Activated CD4-positive, alpha-beta T cell treated with anti-CD3 and anti-CD28 coated beads for 36 hours (primary cell): ENCODE results near the gene KCNE5. TPM values are rescaled to one million over a fixed set of nuclear protein-coding genes. Genes with fewer than 3 reads are reported as not detected.
"Not testable (repeated sequence)": the region's sequence is repeated elsewhere in the genome, so short reads cannot be mapped to it uniquely, and the experiment has no call there.

ENCODE experiments used
- ATAC-seq: fragments of 200-7000 bp; cut with Tn5 transposase; one replicate; pipeline ENCODE4 v1.10.0; 2021; ENCODE audit warnings: mild to moderate bottlenecking, moderate library complexity
- CTCF ChIA-PET: fragments of 350-600 bp; sonication (Branson Sonifier 250); formaldehyde crosslinking; loops from one replicate; lab custom pipeline; 2021; ENCODE audit warnings: antibody characterized with exemption; lab: Charles Lee
- POLR2A ChIA-PET: fragments of 350-600 bp; sonication (Branson Sonifier 250); formaldehyde crosslinking; loops from one replicate; lab custom pipeline; 2021; ENCODE audit warnings: antibody characterized with exemption, inconsistent platforms; lab: Charles Lee
- DNase-seq: peaks from one replicate; pipeline ENCODE4 v3.0.0-alpha.2; 2020
- H3K27ac Mint-ChIP-seq: one replicate; pipeline ENCODE4 v1.8.0; 2021; ENCODE audit warnings: mixed read lengths
- H3K27me3 Mint-ChIP-seq: one replicate; pipeline ENCODE4 v1.8.0; 2021; ENCODE audit warnings: mixed read lengths
- H3K36me3 Mint-ChIP-seq: one replicate; pipeline ENCODE4 v1.8.0; 2021; ENCODE audit warnings: low read depth, mixed read lengths
- H3K4me1 Mint-ChIP-seq: one replicate; pipeline ENCODE4 v1.8.0; 2021; ENCODE audit warnings: mixed read lengths
- H3K4me3 Mint-ChIP-seq: one replicate; pipeline ENCODE4 v1.8.0; 2021; ENCODE audit warnings: mild to moderate bottlenecking, moderate library complexity, mixed read lengths
- H3K9me3 Mint-ChIP-seq: one replicate; pipeline ENCODE4 v1.8.0; 2021; ENCODE audit warnings: low read depth, mixed read lengths
- intact Hi-C, 2 experiments: fragments of 100-400 bp; cut with DNase I in 1 of 2; cut with micrococcal nuclease in 1 of 2; formaldehyde crosslinking; loops; one replicate each; pipeline versions ENCODE4 v1.14.2 to v1.15.1; 2022 to 2024; cut with DNase I, micrococcal nuclease
- total RNA-seq, 2 experiments: library from RNA; stranded (reverse); gene quantifications; one replicate each; pipeline ENCODE4 v1.2.3, GENCODE V29; 2021

Gene KCNE5
- total RNA-seq, 2 experiments from 2014 or later = 0.21 to 0.35 TPM

- POLR2A ChIA-PET = no interaction called here
- Mint-ChIP-seq H3K36me3 (peaks cover 13% of the 10 kb centered on the region), H3K4me1 (peaks cover 5% of the 10 kb centered on the region), H3K27ac (no peak overlapping the region), H3K9me3 (no peaks in the 10 kb centered on the region), H3K27me3 (no peaks in the 10 kb centered on the region), H3K4me3 (no peak overlapping the region)
- no peak for ATAC-seq
- intact Hi-C loops = no loop called here
- no peak for DNase-seq
- CTCF ChIA-PET = interaction anchor here (0.8 to 1.5 kb wide), 2 partner anchors 10 to 1444 kb away, joined by 3 to 4 read pairs; no protein-coding TSS in a partner anchor
Measured at GRCh38 chrX:109643687-109644086, 18.7 kb upstream of the KCNE5 start.

DNA sequence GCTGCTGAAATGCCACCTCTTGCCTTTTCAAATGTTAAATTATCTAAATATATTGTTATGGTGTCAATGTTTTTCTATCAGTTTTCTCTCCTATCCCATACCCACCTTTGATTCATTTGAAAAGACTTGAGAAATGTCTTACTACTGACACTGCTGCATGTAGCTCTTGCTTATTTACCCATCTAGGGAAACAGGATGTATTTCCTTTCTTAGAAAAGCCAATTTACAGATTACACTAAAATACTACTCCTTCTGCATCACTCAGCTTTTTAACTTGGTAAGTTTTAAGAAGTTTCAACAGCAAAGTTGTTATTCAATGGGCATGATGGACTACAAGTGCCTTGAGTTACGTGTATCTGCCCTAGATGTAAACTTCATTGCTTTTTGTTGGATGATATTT is 13.2 kb upstream of the KCNE5 start:
- CTCF ChIA-PET = interaction anchor here (1.7 kb wide), 1 partner anchor 219 kb away, joined by 6 read pairs; no protein-coding TSS in a partner anchor
- intact Hi-C loops = loop anchor here in 1 of 2 experiments (5.0 kb wide), 1 partner anchor 101 kb away; the partner anchor contains the start of gene NXT2
- POLR2A ChIA-PET = no interaction called here

GRCh38 chrX:109637477-109637876 is 12.5 kb upstream of the KCNE5 start:
- CTCF ChIA-PET, H3K27me3 Mint-ChIP-seq, H3K4me3 Mint-ChIP-seq, H3K36me3 Mint-ChIP-seq, ATAC-seq, H3K27ac Mint-ChIP-seq, H3K4me1 Mint-ChIP-seq, DNase-seq, POLR2A ChIA-PET, H3K9me3 Mint-ChIP-seq: not testable (repeated sequence)
- intact Hi-C loops = loop anchor here in 1 of 2 experiments (5.0 kb wide), 1 partner anchor 100 kb away; the partner anchor contains the start of gene NXT2

More for the DNA sequence above, 13.2 kb upstream of the KCNE5 start:
- no peaks in the 10 kb centered on the region for H3K9me3 Mint-ChIP-seq
- no peak for ATAC-seq
- peaks cover 9% of the 10 kb centered on the region for H3K36me3 Mint-ChIP-seq
- DNase-seq = no peak
- no peak overlapping the region for H3K27ac Mint-ChIP-seq
- H3K4me1 Mint-ChIP-seq = no peaks in the 10 kb centered on the region
- H3K27me3 Mint-ChIP-seq = no peaks in the 10 kb centered on the region
- no peak overlapping the region for H3K4me3 Mint-ChIP-seq

DNA sequence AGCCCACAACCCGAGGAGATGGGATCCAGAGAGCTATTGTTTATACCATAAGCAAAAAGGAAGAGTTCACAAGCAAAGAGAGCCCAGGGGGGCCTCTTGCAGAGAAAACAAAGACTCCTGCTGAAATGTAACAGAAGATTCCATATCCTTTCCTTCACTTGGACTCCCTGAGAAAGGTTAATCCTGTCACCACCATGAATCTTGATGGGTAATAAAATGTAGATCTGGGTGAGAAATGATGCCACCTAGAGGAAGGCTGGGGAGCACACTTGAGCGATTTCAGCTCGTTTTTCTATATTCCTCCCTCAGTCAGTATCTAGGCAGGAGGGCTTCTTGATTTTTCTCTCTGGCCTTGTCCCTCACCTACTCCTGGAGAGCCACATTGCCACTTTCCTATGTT is 10.2 kb upstream of the KCNE5 start:
- intact Hi-C loops = loop anchor here in 1 of 2 experiments (1.0 to 5.0 kb wide), 2 partner anchors 98 to 150 kb away; partner anchors contain the start of gene NXT2
- ChIA-PET CTCF (interaction anchor here (0.6 to 5.1 kb wide), 10 partner anchors 12 to 256 kb away, joined by 3 to 23 read pairs (median 3); no protein-coding TSS in a partner anchor), POLR2A (no interaction called here)
- ATAC-seq (no peak), DNase-seq (peak; percentile 6)
- no peak overlapping the region for H3K27ac Mint-ChIP-seq
- H3K9me3 Mint-ChIP-seq = no peaks in the 10 kb centered on the region
- no peaks in the 10 kb centered on the region for H3K27me3 Mint-ChIP-seq
- peaks cover 7% of the 10 kb centered on the region for H3K36me3 Mint-ChIP-seq
- H3K4me3 Mint-ChIP-seq = no peak overlapping the region
- H3K4me1 Mint-ChIP-seq = no peaks in the 10 kb centered on the region

- CTCF ChIA-PET = interaction anchor here (0.6 to 5.1 kb wide), 3 partner anchors 123 to 238 kb away, joined by 3 to 23 read pairs (median 3); no protein-coding TSS in a partner anchor
- Mint-ChIP-seq H3K4me1 (no peaks in the 10 kb centered on the region), H3K36me3 (no peaks in the 10 kb centered on the region), H3K4me3 (no peak overlapping the region), H3K9me3 (no peaks in the 10 kb centered on the region), H3K27me3 (no peaks in the 10 kb centered on the region), H3K27ac (no peak overlapping the region)
- DNase-seq = no peak
- POLR2A ChIA-PET = no interaction called here
- ATAC-seq = no peak
- intact Hi-C loops = loop anchor here in 1 of 2 experiments (5.0 kb wide), 1 partner anchor 146 kb away; no protein-coding TSS in a partner anchor
Measured at GRCh38 chrX:109632906-109633504, 8.0 kb upstream of the KCNE5 start.

DNA sequence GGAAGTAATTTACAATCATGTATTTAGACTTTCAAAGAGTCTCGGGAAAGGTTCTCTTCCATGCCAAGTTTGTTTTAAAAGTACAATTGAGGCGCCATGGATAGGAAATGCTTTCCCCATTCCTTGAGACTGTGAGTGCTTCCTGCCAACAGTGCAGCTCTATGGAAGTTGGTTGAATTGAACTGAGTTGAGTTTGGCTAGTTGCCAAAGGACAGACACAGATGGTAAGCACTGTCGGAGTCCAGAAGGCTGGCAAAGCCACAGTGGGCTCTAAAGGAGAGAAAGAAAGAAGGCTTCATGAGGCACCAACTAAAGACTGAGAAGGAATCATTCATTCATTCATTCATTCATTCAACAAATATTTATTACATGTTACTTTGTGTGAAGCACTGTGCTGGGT is 4.3 kb upstream of the KCNE5 start:
- CTCF ChIA-PET = no interaction called here
- Mint-ChIP-seq H3K27me3 (no peaks in the 10 kb centered on the region), H3K36me3 (no peaks in the 10 kb centered on the region), H3K4me3 (no peak overlapping the region), H3K9me3 (no peaks in the 10 kb centered on the region), H3K27ac (no peak overlapping the region), H3K4me1 (no peaks in the 10 kb centered on the region)
- POLR2A ChIA-PET = no interaction called here
- DNase-seq (no peak), ATAC-seq (no peak)
- intact Hi-C loops = loop anchor here in 1 of 2 experiments (10.0 kb wide), 1 partner anchor 255 kb away; no protein-coding TSS in a partner anchor

- Mint-ChIP-seq H3K36me3 (no peaks in the 10 kb centered on the region), H3K27me3 (no peaks in the 10 kb centered on the region), H3K4me1 (no peaks in the 10 kb centered on the region), H3K27ac (no peak overlapping the region), H3K4me3 (no peak overlapping the region), H3K9me3 (no peaks in the 10 kb centered on the region)
- no peak for DNase-seq
- CTCF ChIA-PET = interaction anchor here (1.1 kb wide), 1 partner anchor 140 kb away, joined by 3 read pairs; no protein-coding TSS in a partner anchor
- intact Hi-C loops = loop anchor here in 1 of 2 experiments (10.0 kb wide), 1 partner anchor 258 kb away; no protein-coding TSS in a partner anchor
- no peak for ATAC-seq
- POLR2A ChIA-PET = no interaction called here
Measured at GRCh38 chrX:109626637-109627036, 1.7 kb upstream of the KCNE5 start.

DNA sequence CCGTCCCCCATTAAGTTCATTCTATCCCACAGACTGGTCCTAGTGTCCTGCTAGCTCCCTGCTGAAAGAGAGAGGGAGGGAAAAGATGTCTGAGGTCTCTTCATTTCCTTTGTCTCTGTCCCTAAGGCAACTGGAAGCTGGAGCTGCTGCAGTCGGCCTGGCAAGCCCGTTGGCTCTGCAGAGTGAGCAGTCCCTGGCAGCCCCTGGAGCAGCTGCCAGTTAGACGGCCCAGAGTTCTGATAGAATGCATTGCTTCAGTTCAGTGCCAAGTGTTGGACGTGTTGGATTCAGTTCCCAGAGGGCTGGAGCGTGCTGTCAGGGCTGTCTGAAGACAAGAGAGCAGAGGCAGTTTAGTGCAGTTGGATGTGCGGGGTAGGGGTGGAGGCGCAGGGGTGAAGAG is 975 bp downstream of the KCNE5 start:
- intact Hi-C loops = loop anchor here in 1 of 2 experiments (10.0 kb wide), 1 partner anchor 261 kb away; no protein-coding TSS in a partner anchor
- H3K9me3 Mint-ChIP-seq = no peaks in the 10 kb centered on the region
- CTCF ChIA-PET = no interaction called here
- no peak overlapping the region for H3K4me3 Mint-ChIP-seq
- H3K27me3 Mint-ChIP-seq = no peaks in the 10 kb centered on the region
- no peak overlapping the region for H3K27ac Mint-ChIP-seq
- ATAC-seq (no peak), DNase-seq (no peak)
- no peaks in the 10 kb centered on the region for H3K36me3 Mint-ChIP-seq
- POLR2A ChIA-PET = no interaction called here
- no peaks in the 10 kb centered on the region for H3K4me1 Mint-ChIP-seq

GRCh38 chrX:109622270-109622669 is 2.7 kb downstream of the KCNE5 start:
- intact Hi-C loops = loop anchor here in 1 of 2 experiments (10.0 kb wide), 1 partner anchor 263 kb away; no protein-coding TSS in a partner anchor
- ChIA-PET POLR2A (no interaction called here), CTCF (interaction anchor here (1.2 kb wide), 1 partner anchor 11 kb away, joined by 4 read pairs; no protein-coding TSS in a partner anchor)
- no peak overlapping the region for H3K4me3 Mint-ChIP-seq
- H3K9me3 Mint-ChIP-seq = no peaks in the 10 kb centered on the region
- no peaks in the 10 kb centered on the region for H3K36me3 Mint-ChIP-seq
- ATAC-seq = no peak
- H3K27ac Mint-ChIP-seq = no peak overlapping the region
- H3K4me1 Mint-ChIP-seq = no peaks in the 10 kb centered on the region
- H3K27me3 Mint-ChIP-seq = no peaks in the 10 kb centered on the region
- no peak for DNase-seq

GRCh38 chrX:109619771-109620170 is 5.2 kb downstream of the KCNE5 start:
- H3K27me3 Mint-ChIP-seq = no peaks in the 10 kb centered on the region
- CTCF ChIA-PET = no interaction called here
- H3K36me3 Mint-ChIP-seq = no peaks in the 10 kb centered on the region
- no peak for DNase-seq
- POLR2A ChIA-PET = no interaction called here
- H3K4me3 Mint-ChIP-seq = no peak overlapping the region
- H3K27ac Mint-ChIP-seq = no peak overlapping the region
- no peaks in the 10 kb centered on the region for H3K9me3 Mint-ChIP-seq
- intact Hi-C loops = loop anchor here in 1 of 2 experiments (10.0 kb wide), 1 partner anchor 265 kb away; no protein-coding TSS in a partner anchor
- ATAC-seq = no peak
- no peaks in the 10 kb centered on the region for H3K4me1 Mint-ChIP-seq

- ATAC-seq = no peak
- intact Hi-C loops = no loop called here
Measured at GRCh38 chrX:109614951-109615350, 10.0 kb downstream of the KCNE5 start.

More at GRCh38 chrX:109614951-109615350, 10.0 kb downstream of the KCNE5 start:
- no peak overlapping the region for H3K4me3 Mint-ChIP-seq
- no peaks in the 10 kb centered on the region for H3K4me1 Mint-ChIP-seq
- no peak overlapping the region for H3K27ac Mint-ChIP-seq
- H3K36me3 Mint-ChIP-seq = no peaks in the 10 kb centered on the region
- CTCF ChIA-PET = no interaction called here
- POLR2A ChIA-PET = no interaction called here
- no peaks in the 10 kb centered on the region for H3K27me3 Mint-ChIP-seq
- H3K9me3 Mint-ChIP-seq = no peaks in the 10 kb centered on the region
- DNase-seq = no peak
